NCI-H2227 (cell line): ENCODE results near the gene CASKIN2.
"Not testable (repeated sequence)": the region's sequence is repeated elsewhere in the genome, so short reads cannot be mapped to it uniquely, and the experiment has no call there.

Experiments
- DNase-seq: peaks from one replicate; lab custom pipeline; 2025; ENCODE audit not compliant: unreplicated experiment; lab: John Stamatoyannopoulos, UW

The CASKIN2 gene

GRCh38 chr17:75475851-75476250 is 39.5 kb downstream of the CASKIN2 start:
- DNase-seq: no peak

GRCh38 chr17:75475144-75475835 is 40.0 kb downstream of the CASKIN2 start:
- DNase-seq: no peak

GRCh38 chr17:75474736-75475135 is 40.6 kb downstream of the CASKIN2 start:
- DNase-seq: no peak

- DNase-seq: no peak
These were observed 42.1 kb downstream of the CASKIN2 start for GRCh38 chr17:75473246-75473645.

- DNase-seq: no peak
These were observed 43.2 kb downstream of the CASKIN2 start for GRCh38 chr17:75472119-75472518.

DNA sequence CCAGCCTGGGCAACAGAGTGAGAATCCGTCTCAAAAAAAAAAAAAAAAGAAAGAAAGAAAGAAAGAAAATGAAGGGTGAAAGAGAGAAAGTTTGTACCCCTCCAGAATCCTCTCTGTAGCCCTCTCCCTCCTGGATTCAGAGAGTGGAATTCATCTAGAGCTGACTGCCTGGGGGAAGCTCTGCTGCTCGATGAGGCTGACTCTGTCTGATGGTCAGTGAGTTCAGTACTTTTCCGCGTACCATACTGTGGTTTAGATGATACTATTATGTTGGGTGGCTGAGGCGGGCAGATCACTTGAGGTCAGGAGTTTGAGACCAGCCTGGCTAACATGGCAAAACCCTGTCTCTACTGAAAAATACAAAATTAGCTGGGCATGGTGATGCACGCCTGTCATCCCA is 44.1 kb downstream of the CASKIN2 start:
- DNase-seq: no peak

- DNase-seq: no peak
These were observed 46.5 kb downstream of the CASKIN2 start for GRCh38 chr17:75468779-75469373.

- no peak for DNase-seq
These were observed 47.0 kb downstream of the CASKIN2 start for GRCh38 chr17:75468291-75468754.

DNA sequence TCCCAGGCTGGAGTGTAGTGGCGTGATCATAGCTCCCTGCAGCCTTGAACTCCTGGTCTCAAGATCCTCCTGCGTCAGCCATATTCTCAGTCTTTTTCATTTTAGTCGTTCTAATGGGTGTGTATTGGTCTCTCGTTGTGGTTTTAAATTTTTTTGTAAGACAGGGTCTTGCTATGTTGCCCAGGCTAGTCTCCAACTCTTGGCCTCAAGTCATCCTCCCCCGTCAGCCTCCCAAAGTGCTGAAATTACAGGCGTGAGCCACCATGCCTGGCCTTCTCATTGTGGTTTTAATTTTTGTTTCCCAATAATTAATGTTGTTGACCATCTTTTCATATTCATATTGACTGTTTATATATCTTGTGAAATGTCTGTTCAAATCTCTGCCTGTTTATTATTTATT is 50.3 kb downstream of the CASKIN2 start:
- no peak for DNase-seq

- DNase-seq: no peak
These were observed 51.7 kb downstream of the CASKIN2 start for GRCh38 chr17:75463603-75464002.

- no peak for DNase-seq
These were observed 55.0 kb downstream of the CASKIN2 start for GRCh38 chr17:75460295-75460694.

DNA sequence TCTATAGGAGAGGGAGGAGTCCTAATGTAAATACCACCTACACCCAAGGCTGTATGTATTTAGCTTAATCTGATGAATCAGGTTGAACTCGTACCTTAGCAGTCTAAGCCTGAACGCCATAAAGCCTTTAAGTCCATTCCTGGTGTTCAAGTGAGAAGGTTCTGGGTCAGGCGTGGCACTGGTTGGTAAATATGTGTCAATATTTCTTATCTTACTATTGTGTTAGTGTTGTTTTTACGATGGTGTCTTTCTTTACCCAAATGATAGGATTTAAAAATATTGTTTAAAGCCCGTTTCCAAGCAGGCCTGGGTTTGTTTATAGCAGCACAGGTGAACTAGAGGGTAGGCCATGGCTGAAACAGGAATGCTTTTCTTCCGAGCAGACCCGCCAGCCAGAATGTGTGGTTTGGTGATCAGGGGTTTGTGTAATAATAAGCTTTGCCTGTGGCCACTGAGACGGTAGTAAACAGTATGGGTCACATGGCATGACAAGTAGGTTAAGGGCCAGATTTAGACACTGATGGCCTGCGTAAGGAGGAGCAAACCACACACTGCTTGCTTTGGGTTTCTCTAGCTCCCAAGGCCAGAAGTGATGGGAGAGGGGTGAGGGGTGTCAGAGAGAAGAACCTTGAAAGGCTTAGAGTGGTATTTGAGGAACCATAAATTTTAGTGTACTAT is 55.6 kb downstream of the CASKIN2 start:
- peak; percentile 19 for DNase-seq

DNA sequence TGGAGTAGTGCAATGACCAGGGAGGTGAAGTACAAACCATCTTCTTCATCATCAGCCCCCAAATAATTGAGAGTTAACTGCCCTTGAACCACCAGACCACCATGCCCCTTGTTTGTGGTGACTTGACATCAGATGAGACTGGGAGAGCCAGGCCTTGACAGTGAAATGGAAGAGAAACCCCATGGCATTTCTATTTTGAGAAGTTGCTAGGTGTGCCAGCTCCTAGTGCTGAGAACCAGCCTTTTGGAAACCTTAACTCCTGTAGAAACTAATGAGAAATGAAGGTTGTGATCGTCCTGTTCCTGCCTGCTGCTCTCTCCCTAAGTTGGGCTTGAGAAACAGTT is 56.1 kb downstream of the CASKIN2 start:
- DNase-seq: no peak

- DNase-seq: peak; percentile 78
These were observed 58.2 kb downstream of the CASKIN2 start for GRCh38 chr17:75457047-75457654.

- peak; percentile 99 for DNase-seq
These were observed 58.8 kb downstream of the CASKIN2 start, which contains the start of gene TMEM94 for GRCh38 chr17:75456417-75457046. Gene TMEM94, plus strand, starts transcription at chr17:75456635. Its CDS starts 15,271 bp downstream, at chr17:75471906.

DNA sequence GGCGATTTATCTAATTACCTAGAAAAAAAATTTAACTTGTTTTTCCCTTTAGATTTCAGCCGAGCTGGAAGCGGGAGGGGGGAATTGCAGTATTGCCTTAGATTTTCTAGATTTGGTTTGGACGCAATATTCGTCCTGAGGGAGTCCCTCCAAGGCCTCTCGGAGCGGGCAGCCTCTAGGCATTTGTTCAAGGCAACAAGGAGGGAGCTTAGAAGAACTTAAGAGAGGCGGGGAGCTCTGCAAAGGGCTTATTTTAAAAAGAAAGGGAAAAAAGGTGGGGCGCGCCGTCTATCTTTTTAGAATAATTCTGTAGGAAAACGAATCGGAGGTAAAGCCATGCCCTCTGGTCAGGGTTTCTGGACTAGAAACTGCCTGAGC is 59.3 kb downstream of the CASKIN2 start:
- peak; percentile 80 for DNase-seq

DNA sequence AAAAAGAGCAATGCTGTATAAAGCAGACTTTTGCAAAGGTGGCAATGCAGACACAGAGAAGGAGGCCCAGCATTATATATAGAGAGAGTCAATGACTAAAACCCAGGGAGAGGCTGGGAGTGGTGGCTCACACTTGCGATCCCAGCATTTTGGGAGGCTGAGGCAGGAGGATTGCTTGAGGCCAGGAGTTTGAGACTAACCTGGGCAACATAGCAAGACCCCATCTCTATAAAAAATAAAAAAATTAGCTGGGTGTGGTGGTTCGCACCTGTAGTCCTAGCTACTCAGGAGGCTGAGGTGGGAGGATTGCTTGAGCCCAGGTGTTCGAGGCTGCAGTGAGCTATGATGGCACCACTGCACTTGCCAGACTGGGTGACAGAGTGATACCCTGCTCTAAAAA is 60.7 kb downstream of the CASKIN2 start:
- DNase-seq: not testable (repeated sequence)

DNA sequence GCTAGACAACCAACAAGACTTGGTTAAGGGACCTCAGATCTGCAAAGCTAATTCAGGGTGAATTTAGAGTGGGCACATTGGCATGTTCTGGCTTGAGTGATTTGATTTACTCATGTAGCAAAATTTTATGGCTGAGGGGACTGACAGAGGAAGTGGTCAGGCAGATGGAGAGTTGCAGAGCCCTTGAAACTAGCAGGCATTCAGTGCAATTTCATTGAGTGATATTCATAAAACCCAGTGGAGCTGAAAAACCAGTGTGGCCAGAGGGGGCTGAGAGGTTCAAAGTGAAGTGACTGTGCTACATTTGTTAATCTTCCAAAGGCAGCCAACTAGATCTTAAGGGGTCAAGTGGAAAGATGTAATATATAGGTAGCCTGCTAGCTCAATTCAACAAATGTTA is 61.1 kb downstream of the CASKIN2 start:
- DNase-seq: no peak

DNA sequence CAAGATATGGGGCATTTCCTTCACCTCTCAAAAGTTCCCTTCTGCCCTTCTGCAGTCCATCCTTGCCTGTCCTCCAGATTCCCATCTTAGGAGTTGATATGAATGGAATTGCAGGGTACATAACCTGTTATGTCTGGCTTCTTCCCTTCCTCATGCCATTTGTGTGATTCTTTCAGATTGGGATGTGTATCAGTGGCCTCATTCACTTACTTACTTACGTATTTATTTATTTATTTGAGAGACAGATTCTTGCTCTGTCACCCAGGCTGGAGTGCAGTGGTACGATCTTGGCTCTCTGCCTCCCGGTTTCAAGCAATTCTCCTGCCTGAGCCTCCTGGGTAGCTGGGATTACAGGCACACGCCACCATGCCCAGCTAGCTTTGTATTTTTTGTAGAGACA is 65.1 kb downstream of the CASKIN2 start:
- DNase-seq: no peak
